ENCODE measurements around the gene FNDC5.
A peak's percentile ranks its signal among the peaks of the same experiment; 100 is the strongest.

GRCh38 chr1:32900956-32901822 is 30.5 kb upstream of the FNDC5 start, which contains the start of gene TMEM54:
- no peak; the same call in 1 of the 2 replicates for TF ChIP-seq CTCF (conservative IDR thresholded peaks at IDR 0.05)
- peak; percentile 53; the same call in 1 of the 2 replicates for TF ChIP-seq ZFX (IDR thresholded peaks at IDR 0.05)
